Natural killer cell (primary cell): Measurements from ENCODE around the gene AP1S1. TPM values are rescaled to one million over a fixed set of nuclear protein-coding genes. Genes with fewer than 3 reads are reported as not detected.

Source experiments
- ATAC-seq, 3 donors: fragments of 150-1000 bp in 2 of 3; fragments of 200-7000 bp in 1 of 3; cut with Tn5 transposase; 1 replicate in 1 of 3; 2 replicates in 2 of 3; pipeline ENCODE4 v1.10.0; 2021; ENCODE audit warnings: mild to moderate bottlenecking in 2 of 3, moderate library complexity in 2 of 3
- DNase-seq, 2 donors: peaks; one replicate each; pipeline versions ENCODE4 v3.0.0 to v3.0.0-alpha.2; 2013 to 2021; ENCODE audit warnings: mixed read lengths in 1 of 2
- H3K27ac ChIP-seq: one replicate; pipeline ENCODE4 v1.5.1; 2013; ENCODE audit warnings: mild to moderate bottlenecking, low read length
- H3K27me3 ChIP-seq: one replicate; pipeline ENCODE4 v1.6.1; 2013; ENCODE audit warnings: low read length; ENCODE audit not compliant: control insufficient read depth, insufficient read depth
- H3K36me3 ChIP-seq: one replicate; pipeline ENCODE4 v1.6.1; 2013; ENCODE audit warnings: low read length; ENCODE audit not compliant: control insufficient read depth, insufficient read depth
- H3K4me1 ChIP-seq: one replicate; pipeline ENCODE4 v1.6.1; 2013; ENCODE audit warnings: low read length; ENCODE audit not compliant: control insufficient read depth, insufficient read depth
- H3K4me3 ChIP-seq: one replicate; pipeline ENCODE4 v1.5.1; 2013; ENCODE audit warnings: low read length
- H3K9me3 ChIP-seq: one replicate; pipeline ENCODE4 v1.6.1; 2013; ENCODE audit warnings: low read length; ENCODE audit not compliant: control insufficient read depth, insufficient read depth
- H3K27ac Mint-ChIP-seq, 2 donors: one replicate each; pipeline ENCODE4 v1.8.0; 2022; ENCODE audit warnings: mild to moderate bottlenecking in 2 of 2, mixed read lengths in 2 of 2, moderate library complexity in 1 of 2
- H3K27me3 Mint-ChIP-seq, 2 donors: one replicate each; pipeline ENCODE4 v1.8.0; 2022; ENCODE audit warnings: low read depth in 2 of 2, mixed read lengths in 2 of 2
- H3K36me3 Mint-ChIP-seq: one replicate; pipeline ENCODE4 v1.8.0; 2022; ENCODE audit warnings: mixed read lengths
- H3K4me1 Mint-ChIP-seq, 2 donors: one replicate each; pipeline ENCODE4 v1.8.0; 2022; ENCODE audit warnings: mixed read lengths in 2 of 2
- H3K4me3 Mint-ChIP-seq: one replicate; pipeline ENCODE4 v1.8.0; 2022; ENCODE audit warnings: mild to moderate bottlenecking, moderate library complexity, mixed read lengths
- H3K9me3 Mint-ChIP-seq, 2 donors: one replicate each; pipeline ENCODE4 v1.8.0; 2022; ENCODE audit warnings: mixed read lengths in 2 of 2
- WGBS: methylation state at CpG from one replicate; pipeline ENCODE4 v1.1.7; 2013; ENCODE audit warnings: missing lambda C conversion rate; ENCODE audit not compliant: insufficient coverage; 5-methylcytosine and 5-hydroxymethylcytosine counted together
- intact Hi-C: fragments of 100-400 bp; cut with micrococcal nuclease; formaldehyde crosslinking; loops from one replicate; pipeline ENCODE4 v1.14.2; 2022
- total RNA-seq, 4 donors: library from RNA; stranded (reverse); fragments of 120-200 nt in 1 of 4; gene quantifications; one replicate each; pipeline versions ENCODE4 v1.2.3 to v1.2.4, GENCODE V29; 2013 to 2022
- TF ChIP-seq, protein P1 (sequence below): fragments of 200-600 bp; IDR thresholded peaks from one replicate; pipeline ENCODE4 v1.8.0; 2022; ENCODE audit warnings: antibody characterized with exemption

Gene AP1S1
- total RNA-seq, 3 donors from 2014 or later (not counting 1 experiment from before 2014, with no cell fraction given): 4.3 to 7.0 (median 5.0) TPM

- peaks cover 4% of the 10 kb centered on the region for H3K27me3 ChIP-seq
- H3K4me3 ChIP-seq: no peak overlapping the region
- Mint-ChIP-seq H3K27me3 (peaks cover 12 to 24% of the 10 kb centered on the region in 2 donors), H3K4me1 (peaks cover 53 to 54% of the 10 kb centered on the region in 2 donors), H3K4me3 (no peak overlapping the region), H3K27ac (no peak overlapping the region), H3K36me3 (no peaks in the 10 kb centered on the region), H3K9me3 (no peaks in the 10 kb centered on the region)
- WGBS: 92% methylated on average over 3 of the region's 3 CpGs
- ATAC-seq: no peak
- no peak for DNase-seq
- no peak overlapping the region for H3K27ac ChIP-seq
- peaks cover 54% of the 10 kb centered on the region for H3K4me1 ChIP-seq
- H3K36me3 ChIP-seq: no peaks in the 10 kb centered on the region
- intact Hi-C loops: no loop called here
- H3K9me3 ChIP-seq: no peaks in the 10 kb centered on the region
- TF ChIP-seq, protein P1, sequence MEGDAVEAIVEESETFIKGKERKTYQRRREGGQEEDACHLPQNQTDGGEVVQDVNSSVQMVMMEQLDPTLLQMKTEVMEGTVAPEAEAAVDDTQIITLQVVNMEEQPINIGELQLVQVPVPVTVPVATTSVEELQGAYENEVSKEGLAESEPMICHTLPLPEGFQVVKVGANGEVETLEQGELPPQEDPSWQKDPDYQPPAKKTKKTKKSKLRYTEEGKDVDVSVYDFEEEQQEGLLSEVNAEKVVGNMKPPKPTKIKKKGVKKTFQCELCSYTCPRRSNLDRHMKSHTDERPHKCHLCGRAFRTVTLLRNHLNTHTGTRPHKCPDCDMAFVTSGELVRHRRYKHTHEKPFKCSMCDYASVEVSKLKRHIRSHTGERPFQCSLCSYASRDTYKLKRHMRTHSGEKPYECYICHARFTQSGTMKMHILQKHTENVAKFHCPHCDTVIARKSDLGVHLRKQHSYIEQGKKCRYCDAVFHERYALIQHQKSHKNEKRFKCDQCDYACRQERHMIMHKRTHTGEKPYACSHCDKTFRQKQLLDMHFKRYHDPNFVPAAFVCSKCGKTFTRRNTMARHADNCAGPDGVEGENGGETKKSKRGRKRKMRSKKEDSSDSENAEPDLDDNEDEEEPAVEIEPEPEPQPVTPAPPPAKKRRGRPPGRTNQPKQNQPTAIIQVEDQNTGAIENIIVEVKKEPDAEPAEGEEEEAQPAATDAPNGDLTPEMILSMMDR: no peak
Observed at GRCh38 chr7:101123703-101124068, 30.6 kb upstream of the AP1S1 start.

GRCh38 chr7:101124376-101125056 lies 29.8 kb upstream of the AP1S1 start:
- DNase-seq (no peak), ATAC-seq (no peak)

DNA sequence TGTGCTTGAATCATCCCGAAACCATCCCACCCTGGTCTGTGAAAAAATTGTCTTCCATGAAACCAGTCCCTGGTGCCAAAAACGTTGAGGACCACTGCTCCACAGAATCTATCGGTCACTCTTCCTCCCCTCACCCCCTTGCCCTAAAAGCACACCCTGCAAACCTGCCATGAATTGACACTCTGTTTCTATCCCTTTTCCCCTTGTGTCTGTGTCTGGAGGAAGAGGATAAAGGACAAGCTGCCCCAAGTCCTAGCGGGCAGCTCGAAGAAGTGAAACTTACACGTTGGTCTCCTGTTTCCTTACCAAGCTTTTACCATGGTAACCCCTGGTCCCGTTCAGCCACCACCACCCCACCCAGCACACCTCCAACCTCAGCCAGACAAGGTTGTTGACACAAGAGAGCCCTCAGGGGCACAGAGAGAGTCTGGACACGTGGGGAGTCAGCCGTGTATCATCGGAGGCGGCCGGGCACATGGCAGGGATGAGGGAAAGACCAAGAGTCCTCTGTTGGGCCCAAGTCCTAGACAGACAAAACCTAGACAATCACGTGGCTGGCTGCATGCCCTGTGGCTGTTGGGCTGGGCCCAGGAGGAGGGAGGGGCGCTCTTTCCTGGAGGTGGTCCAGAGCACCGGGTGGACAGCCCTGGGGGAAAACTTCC lies 28.2 kb upstream of the AP1S1 start:
- Mint-ChIP-seq H3K9me3 (no peaks in the 10 kb centered on the region), H3K27me3 (peaks cover 12 to 21% of the 10 kb centered on the region in 2 donors), H3K36me3 (no peaks in the 10 kb centered on the region), H3K4me1 (peaks cover 53 to 59% of the 10 kb centered on the region in 2 donors), H3K4me3 (peak overlapping the region; percentile 68), H3K27ac (peak overlapping the region; percentile 53 to 88)
- H3K9me3 ChIP-seq: no peaks in the 10 kb centered on the region
- H3K4me3 ChIP-seq: no peak overlapping the region
- H3K36me3 ChIP-seq: no peaks in the 10 kb centered on the region
- intact Hi-C loops: no loop called here
- TF ChIP-seq, protein P1: no peak
- H3K27ac ChIP-seq: peak overlapping the region; percentile 66
- peaks cover 4% of the 10 kb centered on the region for H3K27me3 ChIP-seq
- WGBS: 24% methylated on average over 15 of the region's 15 CpGs
- H3K4me1 ChIP-seq: peaks cover 59% of the 10 kb centered on the region
- peak; percentile 59 to 71 (median 66) for ATAC-seq
- peak; percentile 18 to 40 for DNase-seq

More at GRCh38 chr7:101124376-101125056, 29.8 kb upstream of the AP1S1 start:
- peak overlapping the region; percentile 17 for H3K4me3 Mint-ChIP-seq
- WGBS: 26% methylated on average over 7 of the region's 7 CpGs
- Histone ChIP-seq H3K27ac (peak overlapping the region; percentile 38), H3K27me3 (peaks cover 4% of the 10 kb centered on the region), H3K9me3 (no peaks in the 10 kb centered on the region), H3K4me3 (no peak overlapping the region), H3K36me3 (no peaks in the 10 kb centered on the region), H3K4me1 (peaks cover 59% of the 10 kb centered on the region)
- no peaks in the 10 kb centered on the region for H3K9me3 Mint-ChIP-seq
- TF ChIP-seq, protein P1: no peak
- intact Hi-C loops: no loop called here
- no peaks in the 10 kb centered on the region for H3K36me3 Mint-ChIP-seq
- peaks cover 12 to 21% of the 10 kb centered on the region in 2 donors for H3K27me3 Mint-ChIP-seq
- H3K4me1 Mint-ChIP-seq: peaks cover 53 to 58% of the 10 kb centered on the region in 2 donors
- H3K27ac Mint-ChIP-seq: peak overlapping the region in 1 of 2 donors; percentile 88
